Esophagus muscularis mucosa (tissue), 4 donors: ENCODE measurements around the gene NTRK2. TPM values are rescaled to one million over a fixed set of nuclear protein-coding genes. Genes with fewer than 3 reads are reported as not detected.

ENCODE experiments used
- DNase-seq: peaks from one replicate; pipeline ENCODE4 v3.0.0-alpha.2; 2017; ENCODE audit errors: extremely low spot score
- H3K27ac ChIP-seq, 4 donors: fragments of 200-600 bp; sonication (generic); replicated peaks in 1 of 4; 1 replicate in 3 of 4; 2 replicates in 1 of 4; pipeline ENCODE4 v1.5.1; 2016 to 2019; ENCODE audit warnings: mild to moderate bottlenecking in 1 of 4
- H3K27me3 ChIP-seq, 4 donors: fragments of 200-600 bp; sonication (generic); one replicate each; pipeline versions ENCODE4 v1.5.1 to v1.6.0; 2016 to 2019
- H3K36me3 ChIP-seq, 4 donors: fragments of 200-600 bp; sonication (generic); one replicate each; pipeline ENCODE4 v1.5.1; 2016 to 2019
- H3K4me1 ChIP-seq, 4 donors: fragments of 200-600 bp; sonication (generic); one replicate each; pipeline ENCODE4 v1.5.1; 2016 to 2019
- H3K4me3 ChIP-seq, 4 donors: fragments of 200-600 bp; sonication (generic); 1 replicate in 2 of 4; 2 replicates in 2 of 4; pipeline ENCODE4 v1.5.1; 2016 to 2019; ENCODE audit warnings: mild to moderate bottlenecking in 4 of 4, moderate library complexity in 1 of 4
- H3K9me3 ChIP-seq, 4 donors: fragments of 200-600 bp; sonication (generic); 1 replicate in 3 of 4; 2 replicates in 1 of 4; pipeline ENCODE4 v1.5.1; 2016 to 2019
- EP300 ChIP-seq: sonication (generic); formaldehyde crosslinking; IDR thresholded peaks from one replicate; pipeline ENCODE4 v1.6.1; 2017; ENCODE audit warnings: antibody characterized with exemption
- POLR2A ChIP-seq: fragments of 450-650 bp; IDR thresholded peaks from one replicate; pipeline ENCODE4 v1.6.1; 2017; ENCODE audit warnings: antibody characterized with exemption, moderate library complexity, mild to moderate bottlenecking, low read depth
- POLR2AphosphoS5 ChIP-seq, 2 donors: sonication (generic); formaldehyde crosslinking; IDR thresholded peaks; one replicate each; pipeline ENCODE4 v1.6.1; 2017; ENCODE audit warnings: antibody characterized with exemption in 2 of 2
- WGBS: methylation state at CpG from one replicate; pipeline ENCODE4 v1.1.5; 2018; 5-methylcytosine and 5-hydroxymethylcytosine counted together
- intact Hi-C: fragments of 100-400 bp; cut with DNase I; formaldehyde crosslinking; loops from one replicate; pipeline ENCODE4 v1.15.1; 2023
- total RNA-seq, 4 donors: library from RNA; depleted of rRNA; stranded (reverse); fragments of >200 nt; gene quantifications; one replicate each; pipeline versions ENCODE4 v1.1.0 to v1.2.1, GENCODE V29; 2016
- TF ChIP-seq, protein P1 (sequence below), 3 experiments: fragments of 200-600 bp in 2 of 3; fragments of 450-650 bp in 1 of 3; sonication (generic) in 2 of 3; IDR thresholded peaks; one replicate each; pipeline ENCODE4 v1.5.1; 2017 to 2019; ENCODE audit warnings: antibody characterized with exemption in 3 of 3, mild to moderate bottlenecking in 2 of 3, moderate library complexity in 1 of 3

NTRK2 gene
- total RNA-seq, 4 donors from 2014 or later: 1.2 to 6.3 (median 5.5) TPM

DNA sequence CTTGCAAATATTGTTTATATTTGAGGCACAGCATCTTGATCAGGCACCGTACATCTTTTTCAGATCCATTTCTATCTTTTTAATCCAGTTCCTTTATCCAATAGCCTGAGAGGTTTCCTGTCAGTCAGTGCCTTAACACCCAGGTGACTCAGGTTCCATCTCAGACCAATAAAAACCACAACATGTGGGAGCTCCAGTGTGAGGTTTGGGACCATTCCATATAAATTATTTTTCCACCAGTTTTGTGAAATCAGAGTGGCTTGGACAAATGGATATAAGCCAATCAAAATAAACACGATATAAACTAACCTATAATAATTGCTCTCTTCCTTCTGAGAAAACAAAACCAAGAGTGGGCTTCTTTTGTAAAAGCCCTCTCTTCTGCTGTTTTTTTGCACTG, 351.3 kb downstream of the NTRK2 start:
- H3K4me1 ChIP-seq: no peaks in the 10 kb centered on the region
- TF ChIP-seq POLR2A: no peak
- TF ChIP-seq, protein P1, sequence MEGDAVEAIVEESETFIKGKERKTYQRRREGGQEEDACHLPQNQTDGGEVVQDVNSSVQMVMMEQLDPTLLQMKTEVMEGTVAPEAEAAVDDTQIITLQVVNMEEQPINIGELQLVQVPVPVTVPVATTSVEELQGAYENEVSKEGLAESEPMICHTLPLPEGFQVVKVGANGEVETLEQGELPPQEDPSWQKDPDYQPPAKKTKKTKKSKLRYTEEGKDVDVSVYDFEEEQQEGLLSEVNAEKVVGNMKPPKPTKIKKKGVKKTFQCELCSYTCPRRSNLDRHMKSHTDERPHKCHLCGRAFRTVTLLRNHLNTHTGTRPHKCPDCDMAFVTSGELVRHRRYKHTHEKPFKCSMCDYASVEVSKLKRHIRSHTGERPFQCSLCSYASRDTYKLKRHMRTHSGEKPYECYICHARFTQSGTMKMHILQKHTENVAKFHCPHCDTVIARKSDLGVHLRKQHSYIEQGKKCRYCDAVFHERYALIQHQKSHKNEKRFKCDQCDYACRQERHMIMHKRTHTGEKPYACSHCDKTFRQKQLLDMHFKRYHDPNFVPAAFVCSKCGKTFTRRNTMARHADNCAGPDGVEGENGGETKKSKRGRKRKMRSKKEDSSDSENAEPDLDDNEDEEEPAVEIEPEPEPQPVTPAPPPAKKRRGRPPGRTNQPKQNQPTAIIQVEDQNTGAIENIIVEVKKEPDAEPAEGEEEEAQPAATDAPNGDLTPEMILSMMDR (IDR thresholded peaks at IDR 0.05): no peak
- no peak for TF ChIP-seq POLR2AphosphoS5 (IDR thresholded peaks at IDR 0.05)
- no peak for TF ChIP-seq EP300

DNA sequence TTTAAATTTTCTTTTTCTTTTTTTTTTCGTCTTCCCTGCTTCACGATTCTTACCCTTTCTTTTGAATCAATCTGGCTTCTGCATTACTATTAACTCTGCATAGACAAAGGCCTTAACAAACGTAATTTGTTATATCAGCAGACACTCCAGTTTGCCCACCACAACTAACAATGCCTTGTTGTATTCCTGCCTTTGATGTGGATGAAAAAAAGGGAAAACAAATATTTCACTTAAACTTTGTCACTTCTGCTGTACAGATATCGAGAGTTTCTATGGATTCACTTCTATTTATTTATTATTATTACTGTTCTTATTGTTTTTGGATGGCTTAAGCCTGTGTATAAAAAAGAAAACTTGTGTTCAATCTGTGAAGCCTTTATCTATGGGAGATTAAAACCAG, 352.2 kb downstream of the NTRK2 start:
- intact Hi-C loops: no loop called here
- 88% methylated on average over 4 of the region's 4 CpGs for WGBS
- no peak overlapping the region for H3K4me3 ChIP-seq

More for the DNA sequence above, 351.3 kb downstream of the NTRK2 start:
- no peaks in the 10 kb centered on the region for H3K9me3 ChIP-seq
- H3K4me3 ChIP-seq: no peak overlapping the region
- intact Hi-C loops: no loop called here
- WGBS: 73% methylated on average over 2 of the region's 2 CpGs
- DNase-seq: no peak
- no peaks in the 10 kb centered on the region for H3K36me3 ChIP-seq
- H3K27me3 ChIP-seq: peaks cover 0 to 5% (median 0%) of the 10 kb centered on the region in 4 donors
- H3K27ac ChIP-seq: no peak overlapping the region

DNA sequence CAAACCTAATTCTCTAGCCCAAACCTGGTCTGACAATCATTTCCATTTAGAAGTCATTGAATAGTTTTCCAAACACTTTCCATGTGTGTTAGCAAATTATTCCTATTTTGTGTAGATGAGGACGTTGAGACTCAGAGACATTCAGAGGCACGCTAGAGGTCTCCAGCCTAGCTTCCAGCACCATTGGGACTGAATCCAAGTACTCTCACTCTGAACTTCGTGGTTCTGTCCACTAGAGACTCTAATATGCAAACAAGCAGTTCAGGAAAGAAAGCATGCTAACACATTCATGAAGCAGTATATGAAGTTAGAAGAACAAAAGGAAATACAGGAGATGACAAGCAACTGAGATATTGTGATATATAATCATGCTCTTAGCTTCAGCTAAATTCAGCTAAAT, 354.8 kb downstream of the NTRK2 start:
- no peak for DNase-seq
- Histone ChIP-seq H3K9me3 (no peaks in the 10 kb centered on the region), H3K27me3 (no peaks in the 10 kb centered on the region), H3K4me1 (no peaks in the 10 kb centered on the region), H3K36me3 (no peaks in the 10 kb centered on the region), H3K27ac (no peak overlapping the region), H3K4me3 (no peak overlapping the region)
- intact Hi-C loops: no loop called here
- WGBS: 29% methylated on average over 3 of the region's 3 CpGs
- TF ChIP-seq POLR2AphosphoS5 (IDR thresholded peaks at IDR 0.05) (no peak), POLR2A (no peak)

More for the DNA sequence above, 352.2 kb downstream of the NTRK2 start:
- H3K9me3 ChIP-seq: no peaks in the 10 kb centered on the region
- H3K27ac ChIP-seq: no peak overlapping the region
- DNase-seq: no peak
- no peaks in the 10 kb centered on the region for H3K27me3 ChIP-seq
- H3K4me1 ChIP-seq: no peaks in the 10 kb centered on the region
- TF ChIP-seq, protein P1 (IDR thresholded peaks at IDR 0.05): no peak
- TF ChIP-seq POLR2A (no peak), POLR2AphosphoS5 (IDR thresholded peaks at IDR 0.05) (no peak), EP300 (no peak)
- no peaks in the 10 kb centered on the region for H3K36me3 ChIP-seq

DNA sequence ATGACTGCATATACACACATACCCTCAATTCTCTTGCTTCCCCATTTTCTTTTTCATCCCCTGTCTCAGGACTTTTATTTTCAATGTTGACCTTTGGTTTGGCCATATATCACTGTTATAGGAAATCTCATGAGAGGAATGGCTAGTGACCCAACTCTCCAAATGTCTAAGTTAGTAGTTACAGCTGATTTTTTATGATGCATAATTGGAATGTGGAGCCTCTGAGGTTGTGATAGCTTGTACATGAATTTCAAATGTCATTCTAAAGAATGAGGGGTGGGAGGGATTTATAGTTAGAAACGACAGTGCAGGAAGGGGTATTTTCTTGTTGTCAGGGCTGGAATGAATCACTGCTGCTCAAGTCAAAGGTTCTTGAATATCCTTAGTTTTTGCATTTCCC, 356.1 kb downstream of the NTRK2 start:
- H3K9me3 ChIP-seq: no peaks in the 10 kb centered on the region
- no peak overlapping the region for H3K27ac ChIP-seq
- H3K4me3 ChIP-seq: no peak overlapping the region
- WGBS: 34% methylated on average over 1 of the region's 1 CpG
- H3K4me1 ChIP-seq: no peaks in the 10 kb centered on the region
- TF ChIP-seq, protein P1 (IDR thresholded peaks at IDR 0.05): no peak
- no peak for TF ChIP-seq POLR2AphosphoS5 (IDR thresholded peaks at IDR 0.05)
- no peak for TF ChIP-seq EP300
- TF ChIP-seq POLR2A: no peak
- intact Hi-C loops: no loop called here
- H3K36me3 ChIP-seq: no peaks in the 10 kb centered on the region
- DNase-seq: no peak
- no peaks in the 10 kb centered on the region for H3K27me3 ChIP-seq

DNA sequence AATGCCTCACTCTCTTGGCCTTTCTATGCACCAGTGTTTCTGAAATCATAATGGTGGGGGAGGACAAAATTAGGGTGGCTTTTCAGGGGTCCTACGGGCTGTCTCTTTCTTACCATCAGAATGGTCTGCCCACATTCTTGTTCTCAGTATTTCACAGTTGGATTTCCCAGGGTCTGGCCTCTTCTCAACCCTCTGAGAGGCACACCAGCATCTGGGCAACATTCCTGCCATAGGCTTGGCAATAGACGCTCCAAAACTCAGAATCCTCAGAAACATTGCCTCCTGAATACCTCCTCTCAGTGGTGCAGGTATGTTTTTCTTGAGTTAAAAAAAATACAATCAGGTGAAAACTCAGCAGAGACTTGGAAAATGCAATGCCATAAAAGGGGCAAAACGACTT, 358.3 kb downstream of the NTRK2 start:
- H3K9me3 ChIP-seq: peaks cover 0 to 5% (median 1%) of the 10 kb centered on the region in 4 donors
- H3K36me3 ChIP-seq: no peaks in the 10 kb centered on the region
- DNase-seq: no peak
- intact Hi-C loops: no loop called here
- TF ChIP-seq, protein P1 (IDR thresholded peaks at IDR 0.05): no peak
- TF ChIP-seq EP300: no peak
- WGBS: 74% methylated on average over 3 of the region's 3 CpGs
- H3K27me3 ChIP-seq: no peaks in the 10 kb centered on the region
- no peak overlapping the region for H3K4me3 ChIP-seq
- no peaks in the 10 kb centered on the region for H3K4me1 ChIP-seq
- H3K27ac ChIP-seq: no peak overlapping the region
